Rectal smooth muscle tissue (tissue), 1 donor: ENCODE results near the gene GARS1.
"Not testable (repeated sequence)": the region's sequence is repeated elsewhere in the genome, so short reads cannot be mapped to it uniquely, and the experiment has no call there.

ENCODE experiments used
- H3K27ac ChIP-seq: one replicate; pipeline ENCODE4 v1.7.0; 2013; ENCODE audit warnings: low read depth, low read length, inconsistent platforms
- H3K27me3 ChIP-seq: one replicate; pipeline ENCODE4 v1.7.0; 2013; ENCODE audit warnings: low read length; ENCODE audit not compliant: control insufficient read depth, insufficient read depth
- H3K36me3 ChIP-seq: one replicate; pipeline ENCODE4 v1.7.0; 2013; ENCODE audit warnings: low read length; ENCODE audit not compliant: control insufficient read depth, insufficient read depth
- H3K4me1 ChIP-seq: one replicate; pipeline ENCODE4 v1.7.0; 2013; ENCODE audit warnings: low read length; ENCODE audit not compliant: control insufficient read depth, insufficient read depth
- H3K4me3 ChIP-seq: one replicate; pipeline ENCODE4 v1.7.0; 2013; ENCODE audit warnings: low read length
- H3K9ac ChIP-seq: one replicate; pipeline ENCODE4 v1.7.0; 2013; ENCODE audit warnings: low read length

The GARS1 gene

GRCh38 chr7:30642322-30642721, 47.6 kb downstream of the GARS1 start:
- H3K4me1 ChIP-seq, H3K4me3 ChIP-seq, H3K36me3 ChIP-seq, H3K9ac ChIP-seq, H3K27ac ChIP-seq, H3K27me3 ChIP-seq: not testable (repeated sequence)

GRCh38 chr7:30642789-30643188, 48.1 kb downstream of the GARS1 start:
- Histone ChIP-seq H3K27ac (no peak overlapping the region), H3K4me1 (no peaks in the 10 kb centered on the region), H3K9ac (no peak overlapping the region), H3K4me3 (peak overlapping the region; percentile 21), H3K27me3 (no peaks in the 10 kb centered on the region), H3K36me3 (no peaks in the 10 kb centered on the region)

GRCh38 chr7:30644286-30644955, 49.7 kb downstream of the GARS1 start:
- H3K27ac ChIP-seq, result no peak overlapping the region
- no peaks in the 10 kb centered on the region for H3K36me3 ChIP-seq
- no peak overlapping the region for H3K4me3 ChIP-seq
- no peak overlapping the region for H3K9ac ChIP-seq
- no peaks in the 10 kb centered on the region for H3K27me3 ChIP-seq
- H3K4me1 ChIP-seq, result no peaks in the 10 kb centered on the region

GRCh38 chr7:30645661-30646060, 51.0 kb downstream of the GARS1 start:
- no peak overlapping the region for H3K9ac ChIP-seq
- H3K27me3 ChIP-seq, result no peaks in the 10 kb centered on the region
- H3K4me3 ChIP-seq, result no peak overlapping the region
- no peaks in the 10 kb centered on the region for H3K4me1 ChIP-seq
- H3K36me3 ChIP-seq, result no peaks in the 10 kb centered on the region
- H3K27ac ChIP-seq, result no peak overlapping the region

GRCh38 chr7:30646154-30646553, 51.5 kb downstream of the GARS1 start:
- no peaks in the 10 kb centered on the region for H3K4me1 ChIP-seq
- no peak overlapping the region for H3K4me3 ChIP-seq
- no peaks in the 10 kb centered on the region for H3K36me3 ChIP-seq
- no peak overlapping the region for H3K9ac ChIP-seq
- H3K27me3 ChIP-seq, result no peaks in the 10 kb centered on the region
- H3K27ac ChIP-seq, result no peak overlapping the region

GRCh38 chr7:30647589-30648364, 53.1 kb downstream of the GARS1 start:
- H3K9ac ChIP-seq, result no peak overlapping the region
- H3K27me3 ChIP-seq, result no peaks in the 10 kb centered on the region
- no peaks in the 10 kb centered on the region for H3K4me1 ChIP-seq
- no peaks in the 10 kb centered on the region for H3K36me3 ChIP-seq
- H3K27ac ChIP-seq, result no peak overlapping the region
- no peak overlapping the region for H3K4me3 ChIP-seq

- H3K27me3 ChIP-seq, result no peaks in the 10 kb centered on the region
- H3K27ac ChIP-seq, result no peak overlapping the region
- no peaks in the 10 kb centered on the region for H3K36me3 ChIP-seq
- no peak overlapping the region for H3K4me3 ChIP-seq
- no peak overlapping the region for H3K9ac ChIP-seq
- no peaks in the 10 kb centered on the region for H3K4me1 ChIP-seq
Observed at GRCh38 chr7:30648744-30649540, 54.3 kb downstream of the GARS1 start.

GRCh38 chr7:30649717-30650420, 55.2 kb downstream of the GARS1 start:
- H3K36me3 ChIP-seq, result no peaks in the 10 kb centered on the region
- no peak overlapping the region for H3K9ac ChIP-seq
- H3K27me3 ChIP-seq, result no peaks in the 10 kb centered on the region
- H3K4me1 ChIP-seq, result no peaks in the 10 kb centered on the region
- no peak overlapping the region for H3K27ac ChIP-seq
- H3K4me3 ChIP-seq, result no peak overlapping the region

- no peaks in the 10 kb centered on the region for H3K36me3 ChIP-seq
- H3K27ac ChIP-seq, result no peak overlapping the region
- no peak overlapping the region for H3K9ac ChIP-seq
- no peaks in the 10 kb centered on the region for H3K27me3 ChIP-seq
- H3K4me3 ChIP-seq, result no peak overlapping the region
- H3K4me1 ChIP-seq, result no peaks in the 10 kb centered on the region
Observed at GRCh38 chr7:30650421-30650808, 55.7 kb downstream of the GARS1 start.

GRCh38 chr7:30652132-30652531, 57.5 kb downstream of the GARS1 start:
- Histone ChIP-seq H3K27me3 (no peaks in the 10 kb centered on the region), H3K9ac (no peak overlapping the region), H3K27ac (no peak overlapping the region), H3K36me3 (no peaks in the 10 kb centered on the region), H3K4me1 (no peaks in the 10 kb centered on the region), H3K4me3 (no peak overlapping the region)

- Histone ChIP-seq H3K4me3 (no peak overlapping the region), H3K4me1 (no peaks in the 10 kb centered on the region), H3K27ac (no peak overlapping the region), H3K27me3 (no peaks in the 10 kb centered on the region), H3K36me3 (no peaks in the 10 kb centered on the region), H3K9ac (no peak overlapping the region)
Observed at GRCh38 chr7:30652698-30653641, 58.3 kb downstream of the GARS1 start.
